ENCODE results near the gene AHDC1. TPM values are rescaled to one million over a fixed set of nuclear protein-coding genes. Genes with fewer than 3 reads are reported as not detected.

Gene AHDC1
- total RNA-seq, 1 donor from 2014 or later, result 10.8 TPM

- no peak for DNase-seq (ENCODE audit: low spot score)
Measured at GRCh38 chr1:27615346-27616192, 11.6 kb upstream of the AHDC1 start.

GRCh38 chr1:27614625-27615344, 10.8 kb upstream of the AHDC1 start:
- DNase-seq (ENCODE audit: low spot score), result no peak

- no peak for DNase-seq (ENCODE audit: low spot score)
Measured at GRCh38 chr1:27614043-27614624, 10.2 kb upstream of the AHDC1 start.

GRCh38 chr1:27612718-27613117, 8.8 kb upstream of the AHDC1 start:
- DNase-seq (ENCODE audit: low spot score), result no peak

GRCh38 chr1:27611450-27611849, 7.5 kb upstream of the AHDC1 start:
- DNase-seq (ENCODE audit: low spot score), result no peak

- DNase-seq (ENCODE audit: low spot score), result no peak
Measured at GRCh38 chr1:27609618-27610240, 5.8 kb upstream of the AHDC1 start.

GRCh38 chr1:27609210-27609555, 5.2 kb upstream of the AHDC1 start:
- DNase-seq (ENCODE audit: low spot score), result no peak

- DNase-seq (ENCODE audit: low spot score), result peak; percentile 69
Measured at GRCh38 chr1:27607239-27607804, 3.4 kb upstream of the AHDC1 start.

- peak; percentile 43 for DNase-seq (ENCODE audit: low spot score)
Measured at GRCh38 chr1:27606708-27607238, 2.8 kb upstream of the AHDC1 start.

GRCh38 chr1:27605796-27606707, 2.1 kb upstream of the AHDC1 start:
- DNase-seq (ENCODE audit: low spot score), result peak; percentile 86

GRCh38 chr1:27605300-27605766, 1.4 kb upstream of the AHDC1 start:
- no peak for DNase-seq (ENCODE audit: low spot score)

- DNase-seq (ENCODE audit: low spot score), result peak; percentile 60
Measured at GRCh38 chr1:27604579-27605299, 795 bp upstream of the AHDC1 start.

- no peak for DNase-seq (ENCODE audit: low spot score)
Measured at GRCh38 chr1:27603309-27603680, 649 bp downstream of the AHDC1 start.

- DNase-seq (ENCODE audit: low spot score), result no peak
Measured at GRCh38 chr1:27602462-27603308, 1.3 kb downstream of the AHDC1 start.

GRCh38 chr1:27601771-27602461, 2.0 kb downstream of the AHDC1 start:
- peak; percentile 81 for DNase-seq (ENCODE audit: low spot score)

GRCh38 chr1:27601321-27601770, 2.6 kb downstream of the AHDC1 start:
- DNase-seq (ENCODE audit: low spot score), result no peak

- no peak for DNase-seq (ENCODE audit: low spot score)
Measured at GRCh38 chr1:27600498-27601175, 3.3 kb downstream of the AHDC1 start.
